Fibroblast of lung (primary cell): ENCODE data around the gene CERS3.

Experiments used
- CTCF ChIP-seq, 2 donors: IDR thresholded peaks in 1 of 2; conservative IDR thresholded peaks in 1 of 2; 1 replicate in 1 of 2; 2 replicates in 1 of 2; pipeline ENCODE4 v1.5.1; 2011 to 2012; ENCODE audit warnings: low read length in 2 of 2, control low read depth in 1 of 2, inconsistent platforms in 1 of 2, low read depth in 1 of 2, mild to moderate bottlenecking in 1 of 2
- EZH2 ChIP-seq: IDR thresholded peaks from 2 replicates; pipeline ENCODE4 v1.5.1; 2012; ENCODE audit warnings: low read length, control low read depth, mild to moderate bottlenecking; ENCODE audit errors: missing control alignments

DNA sequence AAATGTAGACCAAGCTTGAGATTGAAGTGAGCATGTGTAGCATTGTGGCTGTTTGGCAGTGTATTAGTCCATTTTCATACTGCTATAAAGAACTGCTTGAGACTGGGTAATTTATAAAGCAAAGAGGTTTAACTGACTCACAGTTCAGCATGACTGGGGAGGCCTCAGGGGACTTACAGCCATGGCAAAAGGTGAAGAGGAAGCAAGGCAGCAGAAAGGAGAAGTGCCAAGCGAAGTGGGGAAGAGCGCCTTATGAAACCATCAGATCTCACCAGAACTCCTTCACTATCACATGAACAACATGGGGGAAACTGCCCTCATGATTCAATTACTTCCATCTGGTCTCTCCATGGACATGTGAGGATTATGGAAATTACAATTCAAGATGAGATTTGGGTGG, 8.6 kb upstream of the CERS3 start:
- TF ChIP-seq CTCF (conservative IDR thresholded peaks at IDR 0.05 in 1 of 2, IDR thresholded peaks at IDR 0.05 in 1 of 2; ENCODE audit: low read depth in 1 of 2, low read length in 2 of 2) (no peak), EZH2 (no peak)
